Measurements from ENCODE around the gene DYNC2H1. TPM values are rescaled to one million over a fixed set of nuclear protein-coding genes. Genes with fewer than 3 reads are reported as not detected.

The DYNC2H1 gene
- total RNA-seq, 1 experiment from 2014 or later = 28.9 TPM

- Histone ChIP-seq H3K4me3 (ENCODE audit: low read length) (no peak overlapping the region), H2AFZ (ENCODE audit: low read length) (no peak overlapping the region), H3K27ac (ENCODE audit: low read length) (no peak overlapping the region), H3F3A (ENCODE audit: low read length, unreplicated experiment) (no peaks in the 10 kb centered on the region), H3K36me3 (ENCODE audit: low read depth, low read length) (no peaks in the 10 kb centered on the region), H3K9ac (ENCODE audit: low read length) (no peak overlapping the region), H3K9me2 (replicated peaks; ENCODE audit: low read length) (no peaks in the 10 kb centered on the region), H3K4me2 (ENCODE audit: low read length) (no peak overlapping the region), H3K9me3 (ENCODE audit: low read length) (no peaks in the 10 kb centered on the region), H3K27me3 (ENCODE audit: low read length) (no peaks in the 10 kb centered on the region), H3K79me2 (ENCODE audit: low read length) (no peaks in the 10 kb centered on the region), H3K4me1 (ENCODE audit: insufficient read depth, low read length) (no peaks in the 10 kb centered on the region), H4K20me1 (ENCODE audit: low read length) (no peaks in the 10 kb centered on the region)
- TF ChIP-seq EZH2phosphoT487 (IDR thresholded peaks at IDR 0.05; ENCODE audit: borderline replicate concordance, low read length) = no peak
- TF ChIP-seq EZH2 (IDR thresholded peaks at IDR 0.05; ENCODE audit: low read length, unreplicated experiment) = no peak
- TF ChIP-seq CTCF (conservative IDR thresholded peaks at IDR 0.05; ENCODE audit: low read depth, low read length) = no peak
- DNase-seq (no peak), ATAC-seq (no peak)
- intact Hi-C loops (cut with micrococcal nuclease) = no loop called here
- no TSS peak for BruUV-seq (replicated peaks)
- ChIA-PET CTCF (no interaction called here), POLR2A (ENCODE audit: unreplicated experiment) (no interaction called here)
Observed at GRCh38 chr11:103272876-103273275, 163.7 kb downstream of the DYNC2H1 start.

- Histone ChIP-seq H3K4me1 (ENCODE audit: insufficient read depth, low read length) (no peaks in the 10 kb centered on the region), H3K4me2 (ENCODE audit: low read length) (no peak overlapping the region), H2AFZ (ENCODE audit: low read length) (no peak overlapping the region), H4K20me1 (ENCODE audit: low read length) (no peaks in the 10 kb centered on the region), H3K36me3 (ENCODE audit: low read depth, low read length) (no peaks in the 10 kb centered on the region), H3K9me2 (replicated peaks; ENCODE audit: low read length) (no peaks in the 10 kb centered on the region), H3K9ac (ENCODE audit: low read length) (no peak overlapping the region), H3F3A (ENCODE audit: low read length, unreplicated experiment) (no peaks in the 10 kb centered on the region), H3K27ac (ENCODE audit: low read length) (no peak overlapping the region), H3K4me3 (ENCODE audit: low read length) (no peak overlapping the region), H3K9me3 (ENCODE audit: low read length) (no peaks in the 10 kb centered on the region), H3K79me2 (ENCODE audit: low read length) (no peaks in the 10 kb centered on the region), H3K27me3 (ENCODE audit: low read length) (no peaks in the 10 kb centered on the region)
- ATAC-seq (peak; percentile 65), DNase-seq (peak; percentile 51)
- intact Hi-C loops (cut with micrococcal nuclease) = no loop called here
- TF ChIP-seq CTCF (conservative IDR thresholded peaks at IDR 0.05; ENCODE audit: low read depth, low read length) (no peak), EZH2phosphoT487 (IDR thresholded peaks at IDR 0.05; ENCODE audit: borderline replicate concordance, low read length) (no peak), EZH2 (IDR thresholded peaks at IDR 0.05; ENCODE audit: low read length, unreplicated experiment) (no peak)
- CTCF ChIA-PET = no interaction called here
- no TSS peak for BruUV-seq (replicated peaks)
- POLR2A ChIA-PET (ENCODE audit: unreplicated experiment) = no interaction called here
Observed at GRCh38 chr11:103274025-103274424, 164.8 kb downstream of the DYNC2H1 start.

- Histone ChIP-seq H3K9ac (ENCODE audit: low read length) (no peak overlapping the region), H3K9me3 (ENCODE audit: low read length) (no peaks in the 10 kb centered on the region), H3K27me3 (ENCODE audit: low read length) (no peaks in the 10 kb centered on the region), H3K79me2 (ENCODE audit: low read length) (no peaks in the 10 kb centered on the region), H2AFZ (ENCODE audit: low read length) (no peak overlapping the region), H3K27ac (ENCODE audit: low read length) (no peak overlapping the region), H4K20me1 (ENCODE audit: low read length) (no peaks in the 10 kb centered on the region), H3F3A (ENCODE audit: low read length, unreplicated experiment) (no peaks in the 10 kb centered on the region), H3K36me3 (ENCODE audit: low read depth, low read length) (no peaks in the 10 kb centered on the region), H3K4me2 (ENCODE audit: low read length) (no peak overlapping the region), H3K4me3 (ENCODE audit: low read length) (no peak overlapping the region), H3K9me2 (replicated peaks; ENCODE audit: low read length) (no peaks in the 10 kb centered on the region), H3K4me1 (ENCODE audit: insufficient read depth, low read length) (peaks cover 24% of the 10 kb centered on the region)
- peak; percentile 63 for DNase-seq
- ATAC-seq = peak; percentile 37; the same call in 1 of the 2 replicates
- BruUV-seq (replicated peaks) = no TSS peak
- CTCF ChIA-PET = no interaction called here
- intact Hi-C loops (cut with micrococcal nuclease) = no loop called here
- TF ChIP-seq CTCF (conservative IDR thresholded peaks at IDR 0.05; ENCODE audit: low read depth, low read length) = no peak
- no peak for TF ChIP-seq EZH2 (IDR thresholded peaks at IDR 0.05; ENCODE audit: low read length, unreplicated experiment)
- no peak for TF ChIP-seq EZH2phosphoT487 (IDR thresholded peaks at IDR 0.05; ENCODE audit: borderline replicate concordance, low read length)
- POLR2A ChIA-PET (ENCODE audit: unreplicated experiment) = no interaction called here
Observed at GRCh38 chr11:103279821-103280220, 170.6 kb downstream of the DYNC2H1 start.

Measured in PC-3 (cell line).